PC-9 (cell line): ENCODE measurements around the gene ERVW-1. TPM values are rescaled to one million over a fixed set of nuclear protein-coding genes. Genes with fewer than 3 reads are reported as not detected.

ENCODE experiments used
- BruUV-seq: library from RNA; stranded (reverse); fragments of 400-500 nt; replicated peaks from 2 replicates; lab custom pipeline; 2021; lab: Mats Ljungman, UMichigan
- CTCF ChIA-PET: fragments of 300-600 bp; sonication (Branson Sonifier 250); formaldehyde crosslinking; loops from one replicate; lab custom pipeline; 2022; ENCODE audit warnings: antibody characterized with exemption; lab: Charles Lee
- POLR2A ChIA-PET: fragments of 300-600 bp; sonication (Branson Sonifier 250); formaldehyde crosslinking; loops from one replicate; lab custom pipeline; 2022; ENCODE audit warnings: antibody characterized with exemption; ENCODE audit not compliant: unreplicated experiment; lab: Charles Lee
- DNase-seq, 2 experiments: peaks; one replicate each; pipeline versions ENCODE4 v3.0.0 to v3.0.0-alpha.2; 2015 to 2022; ENCODE audit warnings: mixed read lengths in 1 of 2
- H2AFZ ChIP-seq: fragments of 200-600 bp; sonication (generic); 2 replicates; pipeline ENCODE4 v1.8.1; 2017; ENCODE audit warnings: antibody characterized with exemption
- H3F3A ChIP-seq: fragments of 200-600 bp; sonication (generic); 2 replicates; pipeline ENCODE4 v1.8.1; 2017; ENCODE audit warnings: antibody characterized with exemption, mild to moderate bottlenecking, low read depth; ENCODE audit not compliant: insufficient read depth
- H3K27ac ChIP-seq: fragments of 200-600 bp; sonication (generic); 2 replicates; pipeline ENCODE4 v1.6.1; 2016; ENCODE audit warnings: mixed run types
- H3K27me3 ChIP-seq: fragments of 200-600 bp; sonication (generic); 2 replicates; pipeline ENCODE4 v1.6.1; 2016; ENCODE audit warnings: low read depth, mixed run types; ENCODE audit not compliant: insufficient read depth
- H3K36me3 ChIP-seq: fragments of 200-600 bp; sonication (generic); 2 replicates; pipeline ENCODE4 v1.6.1; 2016; ENCODE audit warnings: low read depth, mixed run types
- H3K4me1 ChIP-seq: fragments of 200-600 bp; sonication (generic); replicated peaks from 2 replicates; pipeline ENCODE4 v1.6.1; 2016; ENCODE audit warnings: mixed run types; ENCODE audit not compliant: insufficient read depth
- H3K4me2 ChIP-seq: fragments of 200-600 bp; sonication (generic); 2 replicates; pipeline ENCODE4 v1.6.1; 2017; ENCODE audit warnings: mixed run types
- H3K4me3 ChIP-seq: fragments of 200-600 bp; sonication (generic); 2 replicates; pipeline ENCODE4 v1.6.1; 2016; ENCODE audit warnings: mixed run types
- H3K79me2 ChIP-seq: fragments of 200-600 bp; sonication (generic); 2 replicates; pipeline ENCODE4 v1.6.1; 2017; ENCODE audit warnings: low read depth, mixed run types
- H3K9me2 ChIP-seq: fragments of 200-600 bp; sonication (generic); 2 replicates; pipeline ENCODE4 v1.8.1; 2017; ENCODE audit warnings: mild to moderate bottlenecking; ENCODE audit not compliant: insufficient read depth
- H3K9me3 ChIP-seq: fragments of 200-600 bp; sonication (generic); 2 replicates; pipeline ENCODE4 v1.8.1; 2016; ENCODE audit warnings: low read depth; ENCODE audit not compliant: insufficient read depth
- H4K20me1 ChIP-seq: fragments of 200-600 bp; sonication (generic); 2 replicates; pipeline ENCODE4 v1.8.1; 2017; ENCODE audit not compliant: insufficient read depth
- EZH2 ChIP-seq: fragments of 200-600 bp; sonication (generic); IDR thresholded peaks from 2 replicates; pipeline ENCODE4 v1.8.0; 2017; ENCODE audit warnings: antibody characterized with exemption, low read depth
- intact Hi-C: fragments of 100-400 bp; cut with micrococcal nuclease; formaldehyde crosslinking; loops from one replicate; pipeline ENCODE4 v1.10.0; 2022; ENCODE audit not compliant: unreplicated experiment
- total RNA-seq: library from RNA; stranded (reverse); gene quantifications from 2 replicates; pipeline ENCODE4 v1.2.3, GENCODE V29; 2021
- TF ChIP-seq, protein P1 (sequence below): fragments of 200-600 bp; sonication (generic); conservative IDR thresholded peaks from 2 replicates; pipeline ENCODE4 v1.6.1; 2017; ENCODE audit warnings: mixed run types, antibody characterized with exemption, mild to moderate bottlenecking, moderate library complexity

ERVW-1 gene
- total RNA-seq, 1 experiment from 2014 or later, result not detected

- Histone ChIP-seq H3K36me3 (no peaks in the 10 kb centered on the region; the same call in 1 of the 2 replicates), H3K4me3 (no peak overlapping the region), H3K4me2 (no peak overlapping the region), H4K20me1 (no peaks in the 10 kb centered on the region), H3K27ac (no peak overlapping the region), H3K9me3 (no peaks in the 10 kb centered on the region), H3K4me1 (no peaks in the 10 kb centered on the region), H3K9me2 (no peaks in the 10 kb centered on the region), H2AFZ (no peak overlapping the region), H3K79me2 (no peaks in the 10 kb centered on the region), H3K27me3 (no peaks in the 10 kb centered on the region), H3F3A (no peaks in the 10 kb centered on the region; the same call in 1 of the 2 replicates)
- ChIA-PET CTCF (no interaction called here), POLR2A (no interaction called here)
- BruUV-seq, result no TSS peak
- TF ChIP-seq, protein P1, sequence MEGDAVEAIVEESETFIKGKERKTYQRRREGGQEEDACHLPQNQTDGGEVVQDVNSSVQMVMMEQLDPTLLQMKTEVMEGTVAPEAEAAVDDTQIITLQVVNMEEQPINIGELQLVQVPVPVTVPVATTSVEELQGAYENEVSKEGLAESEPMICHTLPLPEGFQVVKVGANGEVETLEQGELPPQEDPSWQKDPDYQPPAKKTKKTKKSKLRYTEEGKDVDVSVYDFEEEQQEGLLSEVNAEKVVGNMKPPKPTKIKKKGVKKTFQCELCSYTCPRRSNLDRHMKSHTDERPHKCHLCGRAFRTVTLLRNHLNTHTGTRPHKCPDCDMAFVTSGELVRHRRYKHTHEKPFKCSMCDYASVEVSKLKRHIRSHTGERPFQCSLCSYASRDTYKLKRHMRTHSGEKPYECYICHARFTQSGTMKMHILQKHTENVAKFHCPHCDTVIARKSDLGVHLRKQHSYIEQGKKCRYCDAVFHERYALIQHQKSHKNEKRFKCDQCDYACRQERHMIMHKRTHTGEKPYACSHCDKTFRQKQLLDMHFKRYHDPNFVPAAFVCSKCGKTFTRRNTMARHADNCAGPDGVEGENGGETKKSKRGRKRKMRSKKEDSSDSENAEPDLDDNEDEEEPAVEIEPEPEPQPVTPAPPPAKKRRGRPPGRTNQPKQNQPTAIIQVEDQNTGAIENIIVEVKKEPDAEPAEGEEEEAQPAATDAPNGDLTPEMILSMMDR, result no peak
- no peak for TF ChIP-seq EZH2
- DNase-seq, result no peak
- intact Hi-C loops, result no loop called here
Observed at GRCh38 chr7:92517631-92518030, 39.9 kb upstream of the ERVW-1 start.

GRCh38 chr7:92513167-92513902 is 35.6 kb upstream of the ERVW-1 start:
- CTCF ChIA-PET, result no interaction called here
- DNase-seq, result no peak
- H3K4me1 ChIP-seq, result no peaks in the 10 kb centered on the region
- TF ChIP-seq, protein P1, result no peak
- TF ChIP-seq EZH2, result no peak
- H3K27me3 ChIP-seq, result no peaks in the 10 kb centered on the region
- no peaks in the 10 kb centered on the region for H3K9me3 ChIP-seq
- no peaks in the 10 kb centered on the region for H3K79me2 ChIP-seq
- BruUV-seq, result no TSS peak
- H3K27ac ChIP-seq, result no peak overlapping the region
- H4K20me1 ChIP-seq, result no peaks in the 10 kb centered on the region
- H3K4me3 ChIP-seq, result no peak overlapping the region
- no peak overlapping the region for H2AFZ ChIP-seq
- H3K36me3 ChIP-seq, result no peaks in the 10 kb centered on the region; the same call in 1 of the 2 replicates
- no peak overlapping the region for H3K4me2 ChIP-seq
- POLR2A ChIA-PET, result no interaction called here
- intact Hi-C loops, result no loop called here
- no peaks in the 10 kb centered on the region for H3K9me2 ChIP-seq
- no peaks in the 10 kb centered on the region for H3F3A ChIP-seq

DNA sequence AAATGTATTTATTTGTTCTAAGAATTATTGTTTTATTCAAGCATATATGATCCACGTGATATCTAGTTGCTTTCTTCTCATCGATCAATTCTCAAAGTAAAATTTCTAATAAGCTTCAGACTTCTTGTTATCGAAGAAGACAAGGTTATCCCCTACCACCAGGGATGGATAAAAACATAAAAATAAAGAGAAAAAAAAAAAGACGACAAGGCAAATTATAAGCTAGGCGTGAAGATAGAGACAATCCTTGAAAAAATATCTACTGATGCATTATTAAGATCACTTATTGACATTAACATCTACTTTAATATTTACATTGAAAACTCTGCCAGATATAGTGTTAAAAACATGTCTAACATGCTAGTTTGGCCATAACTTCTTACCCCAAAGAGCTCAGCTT is 31.2 kb upstream of the ERVW-1 start:
- no peak overlapping the region for H3K27ac ChIP-seq
- no peaks in the 10 kb centered on the region for H4K20me1 ChIP-seq
- intact Hi-C loops, result no loop called here
- no peaks in the 10 kb centered on the region for H3F3A ChIP-seq
- no peak overlapping the region for H2AFZ ChIP-seq
- no peak for DNase-seq
- H3K9me3 ChIP-seq, result no peaks in the 10 kb centered on the region
- H3K79me2 ChIP-seq, result no peaks in the 10 kb centered on the region
- no peak overlapping the region for H3K4me2 ChIP-seq
- POLR2A ChIA-PET, result no interaction called here
- no TSS peak for BruUV-seq
- TF ChIP-seq, protein P1, result no peak
- no peak for TF ChIP-seq EZH2
- H3K27me3 ChIP-seq, result no peaks in the 10 kb centered on the region
- no peaks in the 10 kb centered on the region for H3K9me2 ChIP-seq
- H3K4me3 ChIP-seq, result no peak overlapping the region
- no peaks in the 10 kb centered on the region for H3K4me1 ChIP-seq
- no peaks in the 10 kb centered on the region; the same call in 1 of the 2 replicates for H3K36me3 ChIP-seq
- CTCF ChIA-PET, result no interaction called here
